GM18868 (cell line): Measurements from ENCODE around the gene FSTL5.

Experiments
- ATAC-seq: cut with Tn5 transposase; IDR thresholded peaks from one replicate; pipeline ENCODE4 v1.9.1; 2021; ENCODE audit warnings: mild to moderate bottlenecking, moderate library complexity; ENCODE audit not compliant: unreplicated experiment

The FSTL5 gene

DNA sequence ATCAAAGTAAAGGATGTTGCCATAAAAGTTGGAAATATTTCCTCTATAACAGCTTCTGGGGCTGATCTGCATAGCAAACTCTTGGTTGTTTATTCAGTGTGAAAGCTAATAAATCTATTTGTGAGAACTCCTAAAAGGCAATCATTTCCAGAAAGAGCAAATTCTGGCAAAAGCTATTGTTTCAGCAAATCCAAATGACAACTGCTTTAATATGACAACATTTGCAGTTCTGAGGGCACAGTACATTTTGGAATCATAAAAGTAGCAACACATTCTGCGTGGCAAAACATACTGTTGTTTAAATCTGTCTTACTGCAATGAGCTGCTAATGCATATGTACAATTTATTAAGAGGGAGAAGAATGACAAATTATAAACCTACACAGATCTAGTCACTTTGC is 818.1 kb downstream of the FSTL5 start:
- ATAC-seq, result no peak

DNA sequence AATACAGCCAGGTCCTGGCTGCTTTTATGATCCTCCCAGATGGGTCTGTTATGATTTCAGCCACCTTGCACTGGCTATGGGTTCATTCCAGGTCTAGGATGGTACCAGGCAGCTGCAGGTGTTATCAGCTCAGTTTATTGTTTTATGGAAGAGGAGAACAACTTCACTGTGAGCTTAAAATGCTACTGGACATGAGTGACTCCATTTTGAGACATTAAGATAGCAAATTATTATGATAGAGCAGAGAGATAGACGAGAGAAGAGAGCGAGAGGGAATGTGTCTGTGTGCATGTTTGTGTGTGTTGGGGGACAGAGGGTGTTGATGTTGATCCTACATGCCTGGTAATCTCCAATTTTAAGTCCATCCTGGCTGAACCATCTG is 820.2 kb downstream of the FSTL5 start:
- ATAC-seq, result peak; percentile 9

DNA sequence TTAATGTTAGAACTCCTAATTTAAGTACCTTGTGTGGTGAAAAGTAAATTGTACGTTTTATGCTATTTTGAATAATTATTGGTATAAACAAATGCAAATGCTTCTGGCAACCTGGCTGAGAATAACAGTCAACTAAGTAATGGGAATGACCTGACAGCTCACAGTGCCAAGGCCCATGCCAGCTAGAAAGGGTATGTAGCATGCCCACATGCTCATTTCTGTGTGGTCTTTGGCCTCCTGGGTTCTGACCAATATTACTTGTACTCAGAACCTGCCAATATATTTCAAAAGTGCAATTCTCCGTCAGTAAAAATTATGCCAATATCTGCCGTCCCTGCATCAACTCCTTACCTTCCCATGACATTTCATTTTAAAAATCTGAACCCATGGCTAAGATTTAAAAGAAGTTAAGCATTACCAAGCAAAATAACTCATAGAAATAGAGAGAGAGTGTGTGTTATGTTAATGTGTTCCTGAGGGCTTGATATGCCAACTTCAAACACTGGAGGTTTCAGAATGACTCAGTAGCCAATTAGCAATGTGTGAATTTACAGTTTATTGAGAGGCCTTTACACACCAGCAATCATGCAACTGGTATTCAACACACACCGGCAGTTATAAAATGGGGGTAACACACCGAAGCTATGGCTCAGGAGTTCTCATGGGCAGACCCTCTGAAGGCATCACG is 820.8 kb downstream of the FSTL5 start:
- ATAC-seq, result peak; percentile 88

GRCh38 chr4:161336621-161337020 is 827.2 kb downstream of the FSTL5 start:
- ATAC-seq, result no peak

- ATAC-seq, result no peak
These were observed 827.7 kb downstream of the FSTL5 start for GRCh38 chr4:161336016-161336530.
